ENCODE results near the gene DBP. TPM values are rescaled to one million over a fixed set of nuclear protein-coding genes. Genes with fewer than 3 reads are reported as not detected.

DBP gene
- total and polyA plus RNA-seq, 2 of the 13 experiments (the other 11 are each of a cell fraction or from before 2014, with no cell fraction given) = 1.7 to 5.8 TPM

DNA sequence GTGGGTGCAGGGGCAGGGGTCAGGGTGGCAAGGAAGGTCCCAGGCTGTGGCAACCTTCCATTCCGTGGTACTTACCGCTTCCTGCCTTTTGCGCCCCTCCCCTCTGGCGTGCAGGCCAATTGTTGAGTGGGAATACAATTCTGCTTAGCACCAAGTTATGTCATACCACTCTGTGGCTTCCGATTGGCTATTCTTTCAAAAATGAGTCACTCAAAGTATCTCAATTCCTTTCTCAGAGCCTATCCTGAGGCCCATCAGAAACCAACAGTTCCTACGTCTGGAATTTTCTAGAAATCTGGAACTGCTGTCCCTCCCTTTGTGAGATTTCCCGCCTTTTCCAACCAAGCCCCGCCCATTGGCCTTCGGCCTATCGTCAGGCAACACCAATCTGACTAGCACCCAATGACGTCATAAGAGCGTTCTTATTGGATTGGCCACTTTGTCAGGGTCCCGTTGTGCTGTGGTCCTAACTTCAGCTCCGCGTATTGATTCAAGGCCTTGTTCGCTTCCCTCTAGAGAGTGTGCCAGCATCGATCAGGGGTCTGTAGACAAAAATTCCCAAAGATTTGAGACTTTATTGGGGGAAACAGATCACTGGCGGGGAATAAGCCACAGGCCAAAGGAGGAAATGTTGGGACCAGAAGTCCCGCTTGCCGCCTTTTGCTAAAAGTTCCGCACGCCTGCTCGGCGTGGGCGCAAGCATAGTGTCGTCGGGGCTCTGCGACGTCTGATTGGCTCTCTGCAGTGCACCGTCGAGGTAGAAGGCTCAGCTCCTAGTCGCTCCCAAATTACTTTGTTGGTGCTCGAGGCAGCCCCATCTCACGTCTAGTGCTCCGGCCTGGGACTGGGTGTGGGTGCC, 23.9 kb upstream of the DBP start:
- ChIA-PET CTCF (ENCODE audit: low intra/inter-chr PET ratio, low total read pairs) (interaction anchor here (0.7 kb wide), 1 partner anchor 23 kb away, joined by 3 read pairs; no protein-coding TSS in a partner anchor), POLR2A (no interaction called here)
- Histone ChIP-seq H3K27ac (ENCODE audit: extremely low read length, insufficient read depth, low read length) (no peak overlapping the region), H4K20me1 (ENCODE audit: insufficient read depth, low read length) (no peaks in the 10 kb centered on the region), H3K79me2 (ENCODE audit: insufficient read depth, low read length) (no peaks in the 10 kb centered on the region), H2AFZ (ENCODE audit: low read length) (no peak overlapping the region), H3K9ac (ENCODE audit: insufficient read depth, low read depth, low read length) (no peak overlapping the region), H3K9me3 (ENCODE audit: low read length) (no peaks in the 10 kb centered on the region), H3K4me2 (ENCODE audit: low read depth, low read length) (no peak overlapping the region), H3K4me1 (ENCODE audit: insufficient read depth, low read length) (no peaks in the 10 kb centered on the region), H3K36me3 (replicated peaks in 1 of 2; ENCODE audit: control insufficient read depth in 1 of 2, insufficient read depth in 2 of 2, low read length in 2 of 2) (no peaks in the 10 kb centered on the region), H3K27me3 (ENCODE audit: control insufficient read depth in 1 of 2, insufficient read depth in 2 of 2, low read length in 2 of 2) (peaks cover 1 to 6% of the 10 kb centered on the region in 2 experiments; a peak in 2 of 5 replicates), H3K4me3 (replicated peaks in 1 of 3; ENCODE audit: insufficient read depth in 1 of 3, low read depth in 2 of 3, low read length in 3 of 3) (no peak overlapping the region)
- intact Hi-C loops (cut with micrococcal nuclease; ENCODE audit: unreplicated experiment) = no loop called here
- DNase-seq (ENCODE audit: low spot score) (peak; percentile 66), ATAC-seq (peak; percentile 74), FAIRE-seq (peak; percentile 58)
- WGBS (ENCODE audit: low lambda C conversion rate) = 68% methylated on average over 32 of the region's 35 CpGs
- in situ Hi-C loops (cut with HindIII; ENCODE audit: extremely low pct_ligation_motif_present, low pct_unique_long_range_greater_than_20kb) = no loop called here
- BruUV-seq (replicated peaks) = no TSS peak
- TF ChIP-seq CBFB (CRISPR knock-in tag; IDR thresholded peaks at IDR 0.05) (no peak), SETDB1 (CRISPR knock-in tag; IDR thresholded peaks at IDR 0.05; ENCODE audit: borderline replicate concordance) (no peak), ZNF446 (CRISPR knock-in tag; IDR thresholded peaks at IDR 0.05) (no peak), ATF1 (CRISPR knock-in tag; IDR thresholded peaks at IDR 0.05) (peak; percentile 87), CREM (IDR thresholded peaks at IDR 0.05) (peak; percentile 81), CREM (CRISPR knock-in tag; IDR thresholded peaks at IDR 0.05) (no peak), RFXANK (CRISPR knock-in tag; IDR thresholded peaks at IDR 0.05) (peak; percentile 99), ZNF749 (CRISPR knock-in tag; IDR thresholded peaks at IDR 0.05; ENCODE audit: borderline replicate concordance) (no peak), RBFOX2 (IDR thresholded peaks at IDR 0.05; ENCODE audit: low read depth, low read length) (no peak)
- TF ChIP-seq, protein P1, sequence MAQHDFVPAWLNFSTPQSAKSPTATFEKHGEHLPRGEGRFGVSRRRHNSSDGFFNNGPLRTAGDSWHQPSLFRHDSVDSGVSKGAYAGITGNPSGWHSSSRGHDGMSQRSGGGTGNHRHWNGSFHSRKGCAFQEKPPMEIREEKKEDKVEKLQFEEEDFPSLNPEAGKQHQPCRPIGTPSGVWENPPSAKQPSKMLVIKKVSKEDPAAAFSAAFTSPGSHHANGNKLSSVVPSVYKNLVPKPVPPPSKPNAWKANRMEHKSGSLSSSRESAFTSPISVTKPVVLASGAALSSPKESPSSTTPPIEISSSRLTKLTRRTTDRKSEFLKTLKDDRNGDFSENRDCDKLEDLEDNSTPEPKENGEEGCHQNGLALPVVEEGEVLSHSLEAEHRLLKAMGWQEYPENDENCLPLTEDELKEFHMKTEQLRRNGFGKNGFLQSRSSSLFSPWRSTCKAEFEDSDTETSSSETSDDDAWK (CRISPR knock-in tag; IDR thresholded peaks at IDR 0.05) = no peak
- TF ChIP-seq, protein P2, sequence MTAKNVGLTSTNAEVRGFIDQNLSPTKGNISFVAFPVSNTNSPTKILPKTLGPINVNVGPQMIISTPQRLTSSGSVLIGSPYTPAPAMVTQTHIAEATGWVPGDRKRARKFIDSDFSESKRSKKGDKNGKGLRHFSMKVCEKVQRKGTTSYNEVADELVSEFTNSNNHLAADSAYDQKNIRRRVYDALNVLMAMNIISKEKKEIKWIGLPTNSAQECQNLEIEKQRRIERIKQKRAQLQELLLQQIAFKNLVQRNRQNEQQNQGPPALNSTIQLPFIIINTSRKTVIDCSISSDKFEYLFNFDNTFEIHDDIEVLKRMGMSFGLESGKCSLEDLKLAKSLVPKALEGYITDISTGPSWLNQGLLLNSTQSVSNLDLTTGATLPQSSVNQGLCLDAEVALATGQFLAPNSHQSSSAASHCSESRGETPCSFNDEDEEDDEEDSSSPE (CRISPR knock-in tag; IDR thresholded peaks at IDR 0.05) = peak; percentile 80
- TF ChIP-seq, protein P3, sequence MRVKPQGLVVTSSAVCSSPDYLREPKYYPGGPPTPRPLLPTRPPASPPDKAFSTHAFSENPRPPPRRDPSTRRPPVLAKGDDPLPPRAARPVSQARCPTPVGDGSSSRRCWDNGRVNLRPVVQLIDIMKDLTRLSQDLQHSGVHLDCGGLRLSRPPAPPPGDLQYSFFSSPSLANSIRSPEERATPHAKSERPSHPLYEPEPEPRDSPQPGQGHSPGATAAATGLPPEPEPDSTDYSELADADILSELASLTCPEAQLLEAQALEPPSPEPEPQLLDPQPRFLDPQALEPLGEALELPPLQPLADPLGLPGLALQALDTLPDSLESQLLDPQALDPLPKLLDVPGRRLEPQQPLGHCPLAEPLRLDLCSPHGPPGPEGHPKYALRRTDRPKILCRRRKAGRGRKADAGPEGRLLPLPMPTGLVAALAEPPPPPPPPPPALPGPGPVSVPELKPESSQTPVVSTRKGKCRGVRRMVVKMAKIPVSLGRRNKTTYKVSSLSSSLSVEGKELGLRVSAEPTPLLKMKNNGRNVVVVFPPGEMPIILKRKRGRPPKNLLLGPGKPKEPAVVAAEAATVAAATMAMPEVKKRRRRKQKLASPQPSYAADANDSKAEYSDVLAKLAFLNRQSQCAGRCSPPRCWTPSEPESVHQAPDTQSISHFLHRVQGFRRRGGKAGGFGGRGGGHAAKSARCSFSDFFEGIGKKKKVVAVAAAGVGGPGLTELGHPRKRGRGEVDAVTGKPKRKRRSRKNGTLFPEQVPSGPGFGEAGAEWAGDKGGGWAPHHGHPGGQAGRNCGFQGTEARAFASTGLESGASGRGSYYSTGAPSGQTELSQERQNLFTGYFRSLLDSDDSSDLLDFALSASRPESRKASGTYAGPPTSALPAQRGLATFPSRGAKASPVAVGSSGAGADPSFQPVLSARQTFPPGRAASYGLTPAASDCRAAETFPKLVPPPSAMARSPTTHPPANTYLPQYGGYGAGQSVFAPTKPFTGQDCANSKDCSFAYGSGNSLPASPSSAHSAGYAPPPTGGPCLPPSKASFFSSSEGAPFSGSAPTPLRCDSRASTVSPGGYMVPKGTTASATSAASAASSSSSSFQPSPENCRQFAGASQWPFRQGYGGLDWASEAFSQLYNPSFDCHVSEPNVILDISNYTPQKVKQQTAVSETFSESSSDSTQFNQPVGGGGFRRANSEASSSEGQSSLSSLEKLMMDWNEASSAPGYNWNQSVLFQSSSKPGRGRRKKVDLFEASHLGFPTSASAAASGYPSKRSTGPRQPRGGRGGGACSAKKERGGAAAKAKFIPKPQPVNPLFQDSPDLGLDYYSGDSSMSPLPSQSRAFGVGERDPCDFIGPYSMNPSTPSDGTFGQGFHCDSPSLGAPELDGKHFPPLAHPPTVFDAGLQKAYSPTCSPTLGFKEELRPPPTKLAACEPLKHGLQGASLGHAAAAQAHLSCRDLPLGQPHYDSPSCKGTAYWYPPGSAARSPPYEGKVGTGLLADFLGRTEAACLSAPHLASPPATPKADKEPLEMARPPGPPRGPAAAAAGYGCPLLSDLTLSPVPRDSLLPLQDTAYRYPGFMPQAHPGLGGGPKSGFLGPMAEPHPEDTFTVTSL (CRISPR knock-in tag; IDR thresholded peaks at IDR 0.05; ENCODE audit: borderline replicate concordance) = no peak
- TF ChIP-seq, protein P4, sequence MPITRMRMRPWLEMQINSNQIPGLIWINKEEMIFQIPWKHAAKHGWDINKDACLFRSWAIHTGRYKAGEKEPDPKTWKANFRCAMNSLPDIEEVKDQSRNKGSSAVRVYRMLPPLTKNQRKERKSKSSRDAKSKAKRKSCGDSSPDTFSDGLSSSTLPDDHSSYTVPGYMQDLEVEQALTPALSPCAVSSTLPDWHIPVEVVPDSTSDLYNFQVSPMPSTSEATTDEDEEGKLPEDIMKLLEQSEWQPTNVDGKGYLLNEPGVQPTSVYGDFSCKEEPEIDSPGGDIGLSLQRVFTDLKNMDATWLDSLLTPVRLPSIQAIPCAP (CRISPR knock-in tag; IDR thresholded peaks at IDR 0.05; ENCODE audit: low read depth) = no peak
- TF ChIP-seq, protein P5, sequence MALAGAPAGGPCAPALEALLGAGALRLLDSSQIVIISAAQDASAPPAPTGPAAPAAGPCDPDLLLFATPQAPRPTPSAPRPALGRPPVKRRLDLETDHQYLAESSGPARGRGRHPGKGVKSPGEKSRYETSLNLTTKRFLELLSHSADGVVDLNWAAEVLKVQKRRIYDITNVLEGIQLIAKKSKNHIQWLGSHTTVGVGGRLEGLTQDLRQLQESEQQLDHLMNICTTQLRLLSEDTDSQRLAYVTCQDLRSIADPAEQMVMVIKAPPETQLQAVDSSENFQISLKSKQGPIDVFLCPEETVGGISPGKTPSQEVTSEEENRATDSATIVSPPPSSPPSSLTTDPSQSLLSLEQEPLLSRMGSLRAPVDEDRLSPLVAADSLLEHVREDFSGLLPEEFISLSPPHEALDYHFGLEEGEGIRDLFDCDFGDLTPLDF (CRISPR knock-in tag; IDR thresholded peaks at IDR 0.05) = peak; percentile 51; the same call in 1 of the 2 replicates

All from HepG2 (cell line).